ENCODE measurements around the gene UBXN7. TPM values are rescaled to one million over a fixed set of nuclear protein-coding genes. Genes with fewer than 3 reads are reported as not detected.

The UBXN7 gene
- total RNA-seq, 4 donors from 2014 or later = 21.7 to 48.6 (median 33.8) TPM

- TF ChIP-seq POLR2A (IDR thresholded peaks at IDR 0.05) (no peak), EP300 (IDR thresholded peaks at IDR 0.05) (no peak), CTCF (IDR thresholded peaks at IDR 0.05) (no peak), POLR2AphosphoS5 (IDR thresholded peaks at IDR 0.05) (no peak)
- Histone ChIP-seq H3K36me3 (peaks cover 6% of the 10 kb centered on the region), H3K4me1 (no peaks in the 10 kb centered on the region), H3K4me3 (no peak overlapping the region), H3K27ac (no peak overlapping the region), H3K9me3 (no peaks in the 10 kb centered on the region), H3K27me3 (no peaks in the 10 kb centered on the region)
- DNase-seq (ENCODE audit: low spot score in 2 of 2) = no peak
- 100% methylated on average over 1 of the region's 1 CpG for WGBS
These were observed 22.8 kb downstream of the UBXN7 start for GRCh38 chr3:196409409-196409808.

GRCh38 chr3:196408565-196409300 lies 23.5 kb downstream of the UBXN7 start:
- DNase-seq (ENCODE audit: low spot score in 2 of 2) = no peak
- Histone ChIP-seq H3K27ac (no peak overlapping the region), H3K9me3 (no peaks in the 10 kb centered on the region), H3K4me1 (no peaks in the 10 kb centered on the region), H3K36me3 (peaks cover 6% of the 10 kb centered on the region), H3K4me3 (no peak overlapping the region), H3K27me3 (no peaks in the 10 kb centered on the region)
- WGBS = 96% methylated on average over 4 of the region's 4 CpGs
- no peak for TF ChIP-seq CTCF (IDR thresholded peaks at IDR 0.05)
- TF ChIP-seq POLR2AphosphoS5 (IDR thresholded peaks at IDR 0.05) = no peak
- TF ChIP-seq EP300 (IDR thresholded peaks at IDR 0.05) = no peak
- TF ChIP-seq POLR2A (IDR thresholded peaks at IDR 0.05) = no peak

GRCh38 chr3:196406811-196407470 lies 25.3 kb downstream of the UBXN7 start:
- Histone ChIP-seq H3K36me3 (peaks cover 10% of the 10 kb centered on the region), H3K4me3 (no peak overlapping the region), H3K27ac (no peak overlapping the region), H3K4me1 (no peaks in the 10 kb centered on the region), H3K27me3 (no peaks in the 10 kb centered on the region), H3K9me3 (no peaks in the 10 kb centered on the region)
- TF ChIP-seq EP300 (IDR thresholded peaks at IDR 0.05) (no peak), POLR2AphosphoS5 (IDR thresholded peaks at IDR 0.05) (no peak), POLR2A (IDR thresholded peaks at IDR 0.05) (no peak), CTCF (IDR thresholded peaks at IDR 0.05) (no peak)
- DNase-seq (ENCODE audit: low spot score in 2 of 2) = no peak
- WGBS = 55% methylated on average over 8 of the region's 8 CpGs

- Histone ChIP-seq H3K4me3 (no peak overlapping the region), H3K27me3 (no peaks in the 10 kb centered on the region), H3K9me3 (no peaks in the 10 kb centered on the region), H3K4me1 (no peaks in the 10 kb centered on the region), H3K36me3 (peaks cover 43% of the 10 kb centered on the region), H3K27ac (no peak overlapping the region)
- DNase-seq (ENCODE audit: low spot score in 2 of 2) = no peak
- no peak for TF ChIP-seq CTCF (IDR thresholded peaks at IDR 0.05)
- no peak for TF ChIP-seq POLR2AphosphoS5 (IDR thresholded peaks at IDR 0.05)
- TF ChIP-seq EP300 (IDR thresholded peaks at IDR 0.05) = no peak
- TF ChIP-seq POLR2A (IDR thresholded peaks at IDR 0.05) = no peak
- WGBS = 93% methylated on average over 6 of the region's 6 CpGs
These were observed 31.9 kb downstream of the UBXN7 start for GRCh38 chr3:196400331-196400730.

- no peak for DNase-seq (ENCODE audit: low spot score in 2 of 2)
- Histone ChIP-seq H3K4me1 (no peaks in the 10 kb centered on the region), H3K27me3 (no peaks in the 10 kb centered on the region), H3K27ac (no peak overlapping the region), H3K4me3 (no peak overlapping the region), H3K36me3 (peaks cover 42% of the 10 kb centered on the region), H3K9me3 (no peaks in the 10 kb centered on the region)
- no peak for TF ChIP-seq POLR2A (IDR thresholded peaks at IDR 0.05)
- TF ChIP-seq CTCF (IDR thresholded peaks at IDR 0.05) = no peak
- no peak for TF ChIP-seq POLR2AphosphoS5 (IDR thresholded peaks at IDR 0.05)
- TF ChIP-seq EP300 (IDR thresholded peaks at IDR 0.05) = no peak
- WGBS = 56% methylated on average over 3 of the region's 3 CpGs
These were observed 32.7 kb downstream of the UBXN7 start for GRCh38 chr3:196399485-196399945.

All from suprapubic skin (tissue), 4 donors.